Endothelial cell (in vitro differentiated cells): ENCODE data around the gene CCDC6. TPM values are rescaled to one million over a fixed set of nuclear protein-coding genes. Genes with fewer than 3 reads are reported as not detected.
A peak's percentile ranks its signal among the peaks of the same experiment; 100 is the strongest.

Experiments
- DNase-seq: peaks from one replicate; pipeline ENCODE4 v3.0.0; 2021; ENCODE audit warnings: low spot score
- H3K27ac Mint-ChIP-seq: one replicate; pipeline ENCODE4 v1.8.0; 2021; ENCODE audit warnings: mixed read lengths, inconsistent platforms; ENCODE audit not compliant: unreplicated experiment
- H3K27me3 Mint-ChIP-seq: one replicate; pipeline ENCODE4 v1.8.0; 2021; ENCODE audit warnings: mild to moderate bottlenecking, moderate library complexity, mixed read lengths, inconsistent platforms; ENCODE audit not compliant: unreplicated experiment
- H3K36me3 Mint-ChIP-seq: one replicate; pipeline ENCODE4 v1.8.0; 2021; ENCODE audit warnings: mild to moderate bottlenecking, low read depth, mixed read lengths, inconsistent platforms; ENCODE audit not compliant: unreplicated experiment
- H3K4me1 Mint-ChIP-seq: one replicate; pipeline ENCODE4 v1.8.0; 2021; ENCODE audit warnings: mild to moderate bottlenecking, mixed read lengths, inconsistent platforms; ENCODE audit not compliant: unreplicated experiment
- H3K4me3 Mint-ChIP-seq: one replicate; pipeline ENCODE4 v1.8.0; 2021; ENCODE audit warnings: mild to moderate bottlenecking, mixed read lengths, inconsistent platforms; ENCODE audit not compliant: unreplicated experiment
- H3K9me3 Mint-ChIP-seq: one replicate; pipeline ENCODE4 v1.8.0; 2021; ENCODE audit warnings: mixed read lengths, inconsistent platforms; ENCODE audit not compliant: unreplicated experiment
- total RNA-seq: library from RNA; stranded (reverse); fragmentation: NEBNext Ultra II Directional; extraction: Animal tissue kit (Norgen Biotek cat#: 25700); gene quantifications from one replicate; pipeline ENCODE4 v1.2.1, GENCODE V29; 2021; ENCODE audit not compliant: unreplicated experiment
- TF ChIP-seq, protein P1 (sequence below): fragments of 200-600 bp; sonication (generic); IDR thresholded peaks from one replicate; pipeline ENCODE4 v1.5.0; 2021; ENCODE audit warnings: antibody characterized with exemption; ENCODE audit not compliant: unreplicated experiment

CCDC6 gene
- total RNA-seq, 1 donor from 2014 or later, result 27.7 TPM

DNA sequence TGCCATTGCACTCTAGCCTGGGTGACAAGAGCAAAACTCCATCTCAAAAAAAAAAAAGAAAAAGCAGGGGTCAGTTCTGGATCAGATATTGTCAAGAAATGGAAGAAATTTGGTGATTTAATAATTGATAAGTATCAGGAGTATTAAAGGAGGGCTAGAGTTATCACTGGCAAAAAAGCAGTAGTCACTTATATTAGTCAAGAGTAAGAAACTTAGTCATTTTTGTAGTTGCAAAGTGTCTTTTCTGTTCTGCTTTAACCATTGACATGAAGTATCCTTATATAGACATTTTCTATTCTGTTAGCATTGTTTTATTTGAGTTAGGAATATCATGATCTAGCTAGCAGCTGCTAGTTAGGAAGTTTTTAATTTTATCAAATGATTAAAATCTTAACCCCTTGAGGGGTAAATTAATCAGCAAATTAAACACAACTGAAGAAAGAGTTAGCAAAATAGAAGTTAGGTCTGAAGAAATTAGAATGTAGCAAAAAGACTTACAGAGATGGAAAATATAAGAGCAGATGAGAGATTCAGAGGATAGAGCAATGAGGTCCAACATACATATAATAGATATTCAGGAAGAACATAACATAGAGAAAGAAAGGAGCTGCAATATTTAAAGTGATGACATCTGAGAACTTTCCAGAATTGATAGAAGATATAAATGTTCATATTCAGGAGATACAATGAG lies 7.3 kb upstream of the CCDC6 start:
- no peak for DNase-seq
- H3K36me3 Mint-ChIP-seq, result no peaks in the 10 kb centered on the region
- H3K4me3 Mint-ChIP-seq, result no peak overlapping the region
- TF ChIP-seq, protein P1, sequence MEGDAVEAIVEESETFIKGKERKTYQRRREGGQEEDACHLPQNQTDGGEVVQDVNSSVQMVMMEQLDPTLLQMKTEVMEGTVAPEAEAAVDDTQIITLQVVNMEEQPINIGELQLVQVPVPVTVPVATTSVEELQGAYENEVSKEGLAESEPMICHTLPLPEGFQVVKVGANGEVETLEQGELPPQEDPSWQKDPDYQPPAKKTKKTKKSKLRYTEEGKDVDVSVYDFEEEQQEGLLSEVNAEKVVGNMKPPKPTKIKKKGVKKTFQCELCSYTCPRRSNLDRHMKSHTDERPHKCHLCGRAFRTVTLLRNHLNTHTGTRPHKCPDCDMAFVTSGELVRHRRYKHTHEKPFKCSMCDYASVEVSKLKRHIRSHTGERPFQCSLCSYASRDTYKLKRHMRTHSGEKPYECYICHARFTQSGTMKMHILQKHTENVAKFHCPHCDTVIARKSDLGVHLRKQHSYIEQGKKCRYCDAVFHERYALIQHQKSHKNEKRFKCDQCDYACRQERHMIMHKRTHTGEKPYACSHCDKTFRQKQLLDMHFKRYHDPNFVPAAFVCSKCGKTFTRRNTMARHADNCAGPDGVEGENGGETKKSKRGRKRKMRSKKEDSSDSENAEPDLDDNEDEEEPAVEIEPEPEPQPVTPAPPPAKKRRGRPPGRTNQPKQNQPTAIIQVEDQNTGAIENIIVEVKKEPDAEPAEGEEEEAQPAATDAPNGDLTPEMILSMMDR, result no peak
- H3K9me3 Mint-ChIP-seq, result peaks cover 3% of the 10 kb centered on the region
- H3K27ac Mint-ChIP-seq, result no peak overlapping the region
- peaks cover 1% of the 10 kb centered on the region for H3K27me3 Mint-ChIP-seq
- H3K4me1 Mint-ChIP-seq, result no peaks in the 10 kb centered on the region

DNA sequence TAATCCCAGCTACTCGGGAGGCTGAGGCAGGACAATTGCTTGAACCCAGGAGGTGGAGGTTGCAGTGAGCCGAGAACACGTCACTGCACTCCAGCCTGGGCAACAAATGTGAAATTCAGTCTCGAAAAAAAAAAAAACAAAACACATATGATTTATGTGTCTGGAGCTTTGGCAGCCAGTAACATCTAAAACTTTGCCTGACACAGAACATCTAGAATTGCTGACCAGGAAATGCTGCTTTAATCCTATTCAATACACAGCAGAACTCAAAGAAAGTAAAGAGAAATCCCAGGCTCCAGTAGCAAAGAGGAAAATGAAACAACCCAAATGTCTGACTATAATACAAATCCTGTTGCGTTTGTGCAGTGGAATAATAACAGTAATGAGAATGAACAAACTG lies 4.5 kb upstream of the CCDC6 start:
- DNase-seq, result no peak
- Mint-ChIP-seq H3K27ac (no peak overlapping the region), H3K4me3 (no peak overlapping the region), H3K27me3 (peaks cover 6% of the 10 kb centered on the region), H3K9me3 (peaks cover 3% of the 10 kb centered on the region), H3K36me3 (peaks cover 5% of the 10 kb centered on the region), H3K4me1 (peaks cover 12% of the 10 kb centered on the region)
- TF ChIP-seq, protein P1, result no peak

DNA sequence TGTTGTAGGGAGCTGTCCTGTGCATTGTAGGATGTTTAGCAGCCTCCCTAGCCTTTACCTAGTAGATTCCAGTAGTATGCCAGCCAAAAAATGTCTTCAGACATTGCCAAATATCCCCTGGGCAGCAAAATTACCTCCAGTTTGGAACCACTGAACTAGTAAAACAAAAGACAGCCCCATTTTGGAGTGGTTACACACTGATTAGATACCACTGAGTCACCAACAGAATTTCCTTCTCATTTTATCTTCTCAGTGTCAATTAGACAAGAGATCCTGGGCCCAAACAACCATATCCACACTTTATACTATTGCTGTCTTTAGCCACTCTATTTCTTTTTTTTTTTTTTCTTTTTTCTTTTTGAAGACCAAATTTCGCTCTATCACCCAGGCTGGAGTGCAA lies 3.5 kb upstream of the CCDC6 start:
- H3K9me3 Mint-ChIP-seq, result peaks cover 3% of the 10 kb centered on the region
- H3K27me3 Mint-ChIP-seq, result peaks cover 11% of the 10 kb centered on the region
- H3K4me1 Mint-ChIP-seq, result peaks cover 20% of the 10 kb centered on the region
- no peak overlapping the region for H3K27ac Mint-ChIP-seq
- H3K36me3 Mint-ChIP-seq, result peaks cover 9% of the 10 kb centered on the region
- H3K4me3 Mint-ChIP-seq, result no peak overlapping the region
- DNase-seq, result no peak
- TF ChIP-seq, protein P1, result no peak

DNA sequence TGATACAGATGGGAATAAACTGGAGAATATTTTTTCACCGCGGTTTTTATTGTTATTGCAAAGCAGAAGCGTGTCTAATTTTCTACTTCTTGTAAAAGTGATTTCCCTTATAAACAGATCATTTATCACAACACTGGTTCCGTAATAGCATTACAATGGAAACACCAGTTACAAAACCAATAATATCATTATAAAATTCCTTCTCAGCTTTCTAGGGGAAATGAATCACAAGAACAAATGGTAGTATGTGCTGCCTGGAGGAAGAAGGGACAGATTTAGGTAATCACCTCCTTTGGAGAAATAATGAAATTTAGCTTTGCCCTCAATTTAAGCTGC lies 2.4 kb upstream of the CCDC6 start:
- peaks cover 9% of the 10 kb centered on the region for H3K36me3 Mint-ChIP-seq
- H3K4me3 Mint-ChIP-seq, result no peak overlapping the region
- peaks cover 11% of the 10 kb centered on the region for H3K27me3 Mint-ChIP-seq
- peaks cover 3% of the 10 kb centered on the region for H3K9me3 Mint-ChIP-seq
- DNase-seq, result no peak
- TF ChIP-seq, protein P1, result no peak
- H3K4me1 Mint-ChIP-seq, result peaks cover 26% of the 10 kb centered on the region
- peak overlapping the region; percentile 81 for H3K27ac Mint-ChIP-seq

DNA sequence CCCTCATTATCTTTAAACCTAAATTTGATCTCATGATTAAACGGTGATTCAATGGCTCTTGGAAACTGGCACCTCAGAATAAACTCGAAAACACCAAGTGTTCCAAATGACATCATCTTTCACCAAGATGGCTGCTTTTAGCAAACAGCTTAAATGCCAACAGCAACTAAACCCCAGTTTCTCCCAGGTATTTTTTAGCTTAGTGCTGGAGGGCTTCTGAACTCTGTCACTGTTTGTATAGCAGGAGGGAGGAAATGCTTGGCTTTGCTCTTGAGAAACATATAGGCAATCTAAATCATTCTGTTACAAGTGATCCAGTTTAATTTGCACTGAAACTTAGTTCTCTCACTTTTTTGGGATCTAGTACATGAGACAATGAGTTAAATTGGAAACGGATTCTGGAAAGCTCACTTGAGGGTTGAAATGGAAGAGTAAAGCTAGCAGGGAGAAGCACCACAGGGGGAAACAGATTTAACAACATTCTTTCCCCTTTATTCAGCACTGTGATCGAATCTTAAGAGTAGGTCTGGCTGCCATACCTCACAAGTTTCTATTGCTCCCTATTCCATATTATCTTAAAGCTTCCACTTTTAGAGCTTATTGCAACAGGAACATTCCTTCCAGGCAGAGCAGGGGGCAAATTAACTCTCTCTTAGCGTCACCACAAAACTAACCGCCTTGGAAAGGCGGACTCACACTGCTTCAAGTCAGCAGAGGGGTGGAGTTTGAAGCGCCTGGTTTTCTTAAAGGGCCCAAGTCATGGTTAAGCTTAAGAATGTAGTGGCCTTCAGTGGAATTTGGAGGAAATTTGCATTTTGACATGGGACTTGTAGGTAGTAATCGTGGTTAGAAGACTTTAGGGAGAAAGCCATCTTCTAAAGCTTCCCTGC lies 1.8 kb upstream of the CCDC6 start:
- Mint-ChIP-seq H3K27me3 (peaks cover 11% of the 10 kb centered on the region), H3K36me3 (peaks cover 9% of the 10 kb centered on the region), H3K4me1 (peaks cover 26% of the 10 kb centered on the region), H3K4me3 (peak overlapping the region; percentile 96), H3K27ac (peak overlapping the region; percentile 81), H3K9me3 (peaks cover 3% of the 10 kb centered on the region)
- TF ChIP-seq, protein P1, result no peak
- DNase-seq, result peak; percentile 34
